Measurements from ENCODE around the gene SMTN. TPM values are rescaled to one million over a fixed set of nuclear protein-coding genes. Genes with fewer than 3 reads are reported as not detected.
A peak's percentile ranks its signal among the peaks of the same experiment; 100 is the strongest.

Gene SMTN
- total RNA-seq, 6 experiments from 2014 or later, result 16.9 to 54.1 (median 24.3) TPM

- DNase-seq (no peak), ATAC-seq (no peak)
- TF ChIP-seq, protein P1, sequence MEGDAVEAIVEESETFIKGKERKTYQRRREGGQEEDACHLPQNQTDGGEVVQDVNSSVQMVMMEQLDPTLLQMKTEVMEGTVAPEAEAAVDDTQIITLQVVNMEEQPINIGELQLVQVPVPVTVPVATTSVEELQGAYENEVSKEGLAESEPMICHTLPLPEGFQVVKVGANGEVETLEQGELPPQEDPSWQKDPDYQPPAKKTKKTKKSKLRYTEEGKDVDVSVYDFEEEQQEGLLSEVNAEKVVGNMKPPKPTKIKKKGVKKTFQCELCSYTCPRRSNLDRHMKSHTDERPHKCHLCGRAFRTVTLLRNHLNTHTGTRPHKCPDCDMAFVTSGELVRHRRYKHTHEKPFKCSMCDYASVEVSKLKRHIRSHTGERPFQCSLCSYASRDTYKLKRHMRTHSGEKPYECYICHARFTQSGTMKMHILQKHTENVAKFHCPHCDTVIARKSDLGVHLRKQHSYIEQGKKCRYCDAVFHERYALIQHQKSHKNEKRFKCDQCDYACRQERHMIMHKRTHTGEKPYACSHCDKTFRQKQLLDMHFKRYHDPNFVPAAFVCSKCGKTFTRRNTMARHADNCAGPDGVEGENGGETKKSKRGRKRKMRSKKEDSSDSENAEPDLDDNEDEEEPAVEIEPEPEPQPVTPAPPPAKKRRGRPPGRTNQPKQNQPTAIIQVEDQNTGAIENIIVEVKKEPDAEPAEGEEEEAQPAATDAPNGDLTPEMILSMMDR (IDR thresholded peaks at IDR 0.05), result no peak
- no peak for TF ChIP-seq POLR2A (IDR thresholded peaks at IDR 0.05)
- H3K4me3 ChIP-seq, result peak overlapping the region; percentile 57 to 65 (median 58)
- intact Hi-C loops (cut with DNase I), result no loop called here
- 38% methylated on average over 2 of the region's 5 CpGs for WGBS (ENCODE audit: insufficient coverage, low coverage, low lambda C conversion rate, missing lambda C conversion rate)
- H3K9me3 ChIP-seq, result no peaks in the 10 kb centered on the region
- no peaks in the 10 kb centered on the region for H3K36me3 ChIP-seq
- peaks cover 0 to 6% (median 0%) of the 10 kb centered on the region in 4 donors for H3K4me1 ChIP-seq
- peak overlapping the region; percentile 70 to 87 (median 73) for H3K27ac ChIP-seq
- H3K27me3 ChIP-seq, result no peaks in the 10 kb centered on the region
These were observed 812 bp upstream of the SMTN start for GRCh38 chr22:31080164-31080847.

- DNase-seq, result no peak
- peak overlapping the region; percentile 70 to 87 (median 73) for H3K27ac ChIP-seq
- no peaks in the 10 kb centered on the region for H3K27me3 ChIP-seq
- no peak for ATAC-seq
- peak overlapping the region; percentile 57 to 65 (median 58) for H3K4me3 ChIP-seq
- no peak for TF ChIP-seq POLR2A (IDR thresholded peaks at IDR 0.05)
- TF ChIP-seq, protein P1 (IDR thresholded peaks at IDR 0.05), result no peak
- intact Hi-C loops (cut with DNase I), result no loop called here
- H3K9me3 ChIP-seq, result no peaks in the 10 kb centered on the region
- peaks cover 0 to 6% (median 0%) of the 10 kb centered on the region in 4 donors for H3K4me1 ChIP-seq
- 73% methylated on average over 3 of the region's 6 CpGs for WGBS (ENCODE audit: insufficient coverage, low coverage, low lambda C conversion rate, missing lambda C conversion rate)
- H3K36me3 ChIP-seq, result no peaks in the 10 kb centered on the region
These were observed 966 bp downstream of the SMTN start for GRCh38 chr22:31081963-31082605.

- Histone ChIP-seq H3K4me1 (peaks cover 0 to 6% (median 0%) of the 10 kb centered on the region in 4 donors), H3K4me3 (peak overlapping the region; percentile 57 to 65 (median 58)), H3K36me3 (no peaks in the 10 kb centered on the region), H3K27me3 (no peaks in the 10 kb centered on the region), H3K27ac (peak overlapping the region; percentile 70 to 87 (median 73)), H3K9me3 (no peaks in the 10 kb centered on the region)
- WGBS (ENCODE audit: insufficient coverage, low coverage, low lambda C conversion rate, missing lambda C conversion rate), result 67% methylated on average over 4 of the region's 11 CpGs
- peak in 1 of 3 donors; percentile 74 for DNase-seq
- ATAC-seq, result peak; percentile 7 to 18 (median 15)
- TF ChIP-seq, protein P1 (IDR thresholded peaks at IDR 0.05), result peak; percentile 44 to 60 (median 52)
- TF ChIP-seq POLR2A (IDR thresholded peaks at IDR 0.05), result no peak
- intact Hi-C loops (cut with DNase I), result no loop called here
These were observed 1.7 kb downstream of the SMTN start for GRCh38 chr22:31082606-31083376.

GRCh38 chr22:31083377-31083768, 2.3 kb downstream of the SMTN start:
- Histone ChIP-seq H3K4me1 (peaks cover 0 to 6% (median 0%) of the 10 kb centered on the region in 4 donors), H3K27ac (peak overlapping the region; percentile 70 to 87 (median 83)), H3K4me3 (peak overlapping the region; percentile 57 to 65 (median 58)), H3K36me3 (no peaks in the 10 kb centered on the region), H3K9me3 (no peaks in the 10 kb centered on the region), H3K27me3 (no peaks in the 10 kb centered on the region)
- WGBS (ENCODE audit: insufficient coverage, low coverage, low lambda C conversion rate, missing lambda C conversion rate), result no CpG with 5 or more reads among the region's 3 CpGs
- ATAC-seq (no peak), DNase-seq (no peak)
- no peak for TF ChIP-seq POLR2A (IDR thresholded peaks at IDR 0.05)
- TF ChIP-seq, protein P1 (IDR thresholded peaks at IDR 0.05), result no peak
- intact Hi-C loops (cut with DNase I), result no loop called here
